T follicular helper cell (primary cell): ENCODE data around the gene CACNA1H.

Source experiments
- DNase-seq: peaks from one replicate; pipeline ENCODE4 v3.0.0-alpha.2; 2020; ENCODE audit warnings: low read depth

The CACNA1H gene

GRCh38 chr16:1211451-1212268 is 58.8 kb downstream of the CACNA1H start:
- no peak for DNase-seq

GRCh38 chr16:1212616-1213194 is 59.8 kb downstream of the CACNA1H start:
- no peak for DNase-seq

GRCh38 chr16:1213231-1213630 is 60.3 kb downstream of the CACNA1H start:
- no peak for DNase-seq

GRCh38 chr16:1213796-1214372 is 61.0 kb downstream of the CACNA1H start:
- DNase-seq: no peak

GRCh38 chr16:1214719-1215118 is 61.8 kb downstream of the CACNA1H start:
- DNase-seq: no peak

GRCh38 chr16:1215574-1216295 is 62.8 kb downstream of the CACNA1H start:
- DNase-seq: no peak

GRCh38 chr16:1216296-1216619 is 63.4 kb downstream of the CACNA1H start:
- no peak for DNase-seq

GRCh38 chr16:1216681-1217400 is 63.9 kb downstream of the CACNA1H start:
- no peak for DNase-seq

GRCh38 chr16:1217526-1217925 is 64.6 kb downstream of the CACNA1H start:
- no peak for DNase-seq

GRCh38 chr16:1218061-1218929 is 65.4 kb downstream of the CACNA1H start:
- no peak for DNase-seq

GRCh38 chr16:1218930-1219611 is 66.2 kb downstream of the CACNA1H start:
- DNase-seq: no peak

- no peak for DNase-seq
These were observed 67.3 kb downstream of the CACNA1H start for GRCh38 chr16:1220098-1220728.

- no peak for DNase-seq
These were observed 68.1 kb downstream of the CACNA1H start for GRCh38 chr16:1220841-1221627.

- DNase-seq: no peak
These were observed 69.0 kb downstream of the CACNA1H start for GRCh38 chr16:1221628-1222552.

GRCh38 chr16:1222553-1223354 is 69.8 kb downstream of the CACNA1H start:
- DNase-seq: no peak

GRCh38 chr16:1223355-1224214 is 70.7 kb downstream of the CACNA1H start:
- DNase-seq: no peak
